WTC11 (cell line): ENCODE measurements around the gene ZNF276. TPM values are rescaled to one million over a fixed set of nuclear protein-coding genes. Genes with fewer than 3 reads are reported as not detected.

Experiments
- ATAC-seq: fragments of 200-7000 bp; cut with Tn5 transposase; 2 replicates; pipeline ENCODE4 v1.10.0; 2021; ENCODE audit warnings: mild to moderate bottlenecking, moderate library complexity
- CTCF ChIA-PET: fragments of 300-600 bp; sonication (Branson Sonifier 250); formaldehyde crosslinking; loops from one replicate; lab custom pipeline; 2021; ENCODE audit warnings: antibody characterized with exemption; lab: Charles Lee
- POLR2A ChIA-PET: fragments of 350-600 bp; sonication (Branson Sonifier 250); formaldehyde crosslinking; loops from one replicate; lab custom pipeline; 2021; ENCODE audit warnings: antibody characterized with exemption; lab: Charles Lee
- DNase-seq: peaks from one replicate; pipeline ENCODE4 v3.0.0; 2021; ENCODE audit warnings: low spot score
- H3K27ac Mint-ChIP-seq: 2 replicates; pipeline ENCODE4 v1.8.0; 2021; ENCODE audit warnings: mixed read lengths
- H3K27me3 Mint-ChIP-seq: 2 replicates; pipeline ENCODE4 v1.8.0; 2021; ENCODE audit warnings: low read depth, mild to moderate bottlenecking, moderate library complexity, mixed read lengths
- H3K36me3 Mint-ChIP-seq: 2 replicates; pipeline ENCODE4 v1.8.0; 2021; ENCODE audit warnings: mixed read lengths
- H3K4me1 Mint-ChIP-seq: 2 replicates; pipeline ENCODE4 v1.8.0; 2022; ENCODE audit warnings: mixed read lengths
- H3K4me3 Mint-ChIP-seq: 2 replicates; pipeline ENCODE4 v1.8.0; 2021; ENCODE audit warnings: mild to moderate bottlenecking, moderate library complexity, mixed read lengths
- H3K9me3 Mint-ChIP-seq: 2 replicates; pipeline ENCODE4 v1.8.0; 2021; ENCODE audit warnings: mixed read lengths
- CBFB ChIP-seq: sonication (generic); formaldehyde crosslinking; IDR thresholded peaks from 2 replicates; pipeline ENCODE4 v1.8.1; 2022; ENCODE audit warnings: mild to moderate bottlenecking, low read depth, missing genetic modification reagents
- CREB1 ChIP-seq: sonication (generic); formaldehyde crosslinking; IDR thresholded peaks from 2 replicates; pipeline ENCODE4 v1.8.0; 2023; ENCODE audit warnings: mild to moderate bottlenecking, missing genetic modification reagents
- CREM ChIP-seq: sonication (generic); formaldehyde crosslinking; IDR thresholded peaks from 2 replicates; pipeline ENCODE4 v1.8.1; 2022; ENCODE audit warnings: mild to moderate bottlenecking, missing genetic modification reagents, moderate library complexity
- FOXP1 ChIP-seq: sonication (generic); formaldehyde crosslinking; IDR thresholded peaks from 2 replicates; pipeline ENCODE4 v1.8.0; 2022; ENCODE audit warnings: missing genetic modification reagents, mild to moderate bottlenecking, moderate library complexity, borderline replicate concordance
- IRF1 ChIP-seq: sonication (generic); formaldehyde crosslinking; IDR thresholded peaks from 2 replicates; pipeline ENCODE4 v1.8.0; 2023; ENCODE audit warnings: missing genetic modification reagents
- MAX ChIP-seq: sonication (generic); formaldehyde crosslinking; IDR thresholded peaks from 2 replicates; pipeline ENCODE4 v1.8.0; 2022; ENCODE audit warnings: mild to moderate bottlenecking, missing genetic modification reagents
- SMAD3 ChIP-seq: sonication (generic); formaldehyde crosslinking; IDR thresholded peaks from 2 replicates; pipeline ENCODE4 v1.8.0; 2022; ENCODE audit warnings: missing genetic modification reagents, mild to moderate bottlenecking, borderline replicate concordance
- SOX15 ChIP-seq: fragments of 250-450 bp; sonication (Bioruptor Pico); IDR thresholded peaks from 2 replicates; pipeline ENCODE4 v1.9.0; 2021; ENCODE audit warnings: mild to moderate bottlenecking
- ZBTB43 ChIP-seq: sonication (generic); formaldehyde crosslinking; IDR thresholded peaks from 2 replicates; pipeline ENCODE4 v1.8.1; 2023; ENCODE audit warnings: mild to moderate bottlenecking, missing genetic modification reagents
- ZNF121 ChIP-seq: sonication (generic); formaldehyde crosslinking; IDR thresholded peaks from 2 replicates; pipeline ENCODE4 v1.8.0; 2023; ENCODE audit warnings: missing genetic modification reagents
- ZNF219 ChIP-seq: sonication (generic); formaldehyde crosslinking; IDR thresholded peaks from 2 replicates; pipeline ENCODE4 v1.8.0; 2023; ENCODE audit warnings: missing genetic modification reagents, mild to moderate bottlenecking, borderline replicate concordance
- ZNF396 ChIP-seq: fragments of 250-450 bp; sonication (Bioruptor Pico); IDR thresholded peaks from 2 replicates; pipeline ENCODE4 v1.8.0; 2021; ENCODE audit warnings: mild to moderate bottlenecking, moderate library complexity, borderline replicate concordance
- ZNF671 ChIP-seq: fragments of 250-450 bp; sonication (Bioruptor Pico); IDR thresholded peaks from 2 replicates; pipeline ENCODE4 v1.8.0; 2021; ENCODE audit warnings: mild to moderate bottlenecking
- total RNA-seq: library from RNA; stranded (reverse); gene quantifications from 3 replicates; pipeline ENCODE4 v1.2.3, GENCODE V29; 2021
- TF ChIP-seq, protein P1 (sequence below): sonication (generic); formaldehyde crosslinking; IDR thresholded peaks from 2 replicates; pipeline ENCODE4 v1.8.1; 2022; ENCODE audit warnings: low read depth, mild to moderate bottlenecking, moderate library complexity, missing genetic modification reagents, borderline replicate concordance

Gene ZNF276
- total RNA-seq, 1 experiment from 2014 or later, result 16.6 TPM

GRCh38 chr16:89706518-89707260 lies 14.6 kb upstream of the ZNF276 start:
- DNase-seq (no peak), ATAC-seq (no peak)
- H3K27me3 Mint-ChIP-seq, result peaks cover 40% of the 10 kb centered on the region
- CTCF ChIA-PET, result interaction anchor here (0.6 to 2.7 kb wide), 36 partner anchors 8 to 376 kb away, joined by 3 to 18 read pairs (median 4); partner anchors contain the start of genes CDK10, CHMP1A, FANCA and SPATA33
- H3K4me1 Mint-ChIP-seq, result peaks cover 17% of the 10 kb centered on the region
- TF ChIP-seq ZBTB43 (CRISPR knock-in tag), result no peak
- TF ChIP-seq FOXP1 (CRISPR knock-in tag), result 0 out of 2 replicates have a peak, but pooled peaks have one; percentile 4
- H3K36me3 Mint-ChIP-seq, result no peaks in the 10 kb centered on the region
- no peak overlapping the region for H3K27ac Mint-ChIP-seq
- no peaks in the 10 kb centered on the region for H3K9me3 Mint-ChIP-seq
- peak overlapping the region; percentile 52; the same call in 1 of the 2 replicates for H3K4me3 Mint-ChIP-seq
- POLR2A ChIA-PET, result interaction anchor here (1.0 to 1.4 kb wide), 4 partner anchors 8 to 167 kb away, joined by 3 to 5 read pairs (median 4); partner anchors contain the start of genes TCF25 and VPS9D1

DNA sequence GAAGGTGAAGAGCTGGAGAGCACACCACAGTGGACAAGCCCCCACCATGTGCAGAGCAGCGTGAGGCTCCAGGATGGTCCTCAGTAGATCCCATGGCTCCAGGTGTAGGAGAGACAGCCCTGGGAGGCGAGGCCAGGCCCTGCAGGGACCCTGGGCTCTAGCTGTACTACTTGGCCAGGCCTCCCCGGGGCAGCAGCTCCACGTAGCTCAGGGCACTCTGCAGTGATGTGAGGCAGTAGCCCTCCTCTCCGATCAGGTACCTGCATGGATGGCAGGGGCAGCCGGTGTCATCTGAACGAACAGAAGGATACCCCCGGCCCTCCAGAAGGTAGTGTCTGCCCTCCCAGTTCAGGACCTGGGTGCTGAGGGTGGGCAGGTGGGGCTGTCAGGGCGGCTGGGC lies 13.6 kb upstream of the ZNF276 start:
- H3K4me1 Mint-ChIP-seq, result peaks cover 11% of the 10 kb centered on the region
- CTCF ChIA-PET, result interaction anchor here (0.6 to 6.2 kb wide), 4 partner anchors 7 to 216 kb away, joined by 3 to 36 read pairs (median 10); partner anchors contain the start of genes SPATA2L and VPS9D1
- no peak for ATAC-seq
- H3K27me3 Mint-ChIP-seq, result peaks cover 39% of the 10 kb centered on the region
- no peak for DNase-seq
- no peaks in the 10 kb centered on the region for H3K9me3 Mint-ChIP-seq
- POLR2A ChIA-PET, result no interaction called here
- H3K4me3 Mint-ChIP-seq, result no peak overlapping the region
- H3K36me3 Mint-ChIP-seq, result no peaks in the 10 kb centered on the region
- TF ChIP-seq SOX15 (CRISPR knock-in tag) (no peak), CREM (CRISPR knock-in tag) (no peak), ZNF671 (CRISPR knock-in tag) (no peak), ZNF121 (no peak), IRF1 (CRISPR knock-in tag) (no peak), MAX (CRISPR knock-in tag) (no peak), ZNF396 (CRISPR knock-in tag) (no peak), CREB1 (CRISPR knock-in tag) (no peak)
- TF ChIP-seq, all 79 proteins: peak for 0
- no peak overlapping the region for H3K27ac Mint-ChIP-seq

GRCh38 chr16:89708481-89708931 lies 12.8 kb upstream of the ZNF276 start:
- peaks cover 11% of the 10 kb centered on the region for H3K4me1 Mint-ChIP-seq

GRCh38 chr16:89709166-89709565 lies 12.2 kb upstream of the ZNF276 start:
- Mint-ChIP-seq H3K27me3 (peaks cover 27% of the 10 kb centered on the region), H3K36me3 (peaks cover 3% of the 10 kb centered on the region), H3K9me3 (no peaks in the 10 kb centered on the region), H3K4me1 (peaks cover 11% of the 10 kb centered on the region), H3K27ac (no peak overlapping the region), H3K4me3 (no peak overlapping the region)
- ChIA-PET CTCF (interaction anchor here (0.8 to 6.2 kb wide), 5 partner anchors 9 to 216 kb away, joined by 3 to 36 read pairs (median 3); partner anchors contain the start of genes SPATA2L and VPS9D1), POLR2A (interaction anchor here (0.6 to 1.0 kb wide), 2 partner anchors 14 to 140 kb away, joined by 3 to 4 read pairs; no protein-coding TSS in a partner anchor)
- TF ChIP-seq CBFB (CRISPR knock-in tag), result no peak
- TF ChIP-seq CREB1 (CRISPR knock-in tag), result no peak
- TF ChIP-seq, protein P1, sequence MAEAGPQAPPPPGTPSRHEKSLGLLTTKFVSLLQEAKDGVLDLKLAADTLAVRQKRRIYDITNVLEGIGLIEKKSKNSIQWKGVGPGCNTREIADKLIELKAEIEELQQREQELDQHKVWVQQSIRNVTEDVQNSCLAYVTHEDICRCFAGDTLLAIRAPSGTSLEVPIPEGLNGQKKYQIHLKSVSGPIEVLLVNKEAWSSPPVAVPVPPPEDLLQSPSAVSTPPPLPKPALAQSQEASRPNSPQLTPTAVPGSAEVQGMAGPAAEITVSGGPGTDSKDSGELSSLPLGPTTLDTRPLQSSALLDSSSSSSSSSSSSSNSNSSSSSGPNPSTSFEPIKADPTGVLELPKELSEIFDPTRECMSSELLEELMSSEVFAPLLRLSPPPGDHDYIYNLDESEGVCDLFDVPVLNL (CRISPR knock-in tag), result no peak
- TF ChIP-seq ZNF219, result no peak
- TF ChIP-seq SMAD3 (CRISPR knock-in tag), result no peak
- DNase-seq, result peak; percentile 62
- ATAC-seq, result peak; percentile 25

More at GRCh38 chr16:89708481-89708931, 12.8 kb upstream of the ZNF276 start:
- Mint-ChIP-seq H3K27ac (no peak overlapping the region), H3K9me3 (no peaks in the 10 kb centered on the region), H3K27me3 (peaks cover 31% of the 10 kb centered on the region), H3K36me3 (no peaks in the 10 kb centered on the region), H3K4me3 (no peak overlapping the region)
- DNase-seq (no peak), ATAC-seq (no peak)
- POLR2A ChIA-PET, result interaction anchor here (0.6 to 1.0 kb wide), 2 partner anchors 14 to 141 kb away, joined by 3 to 4 read pairs; no protein-coding TSS in a partner anchor
- TF ChIP-seq CREB1 (CRISPR knock-in tag) (no peak), FOXP1 (CRISPR knock-in tag) (0 out of 2 replicates have a peak, but pooled peaks have one; percentile 31)
- CTCF ChIA-PET, result interaction anchor here (0.8 to 6.2 kb wide), 5 partner anchors 8 to 217 kb away, joined by 3 to 36 read pairs (median 3); partner anchors contain the start of genes SPATA2L and VPS9D1
